ENCODE results near the gene RGL3. TPM values are rescaled to one million over a fixed set of nuclear protein-coding genes. Genes with fewer than 3 reads are reported as not detected.
"Not testable (repeated sequence)": the region's sequence is repeated elsewhere in the genome, so short reads cannot be mapped to it uniquely, and the experiment has no call there.

The RGL3 gene
- total and polyA plus RNA-seq, 4 donors, result 2.4 to 19.8 (median 7.8) TPM

DNA sequence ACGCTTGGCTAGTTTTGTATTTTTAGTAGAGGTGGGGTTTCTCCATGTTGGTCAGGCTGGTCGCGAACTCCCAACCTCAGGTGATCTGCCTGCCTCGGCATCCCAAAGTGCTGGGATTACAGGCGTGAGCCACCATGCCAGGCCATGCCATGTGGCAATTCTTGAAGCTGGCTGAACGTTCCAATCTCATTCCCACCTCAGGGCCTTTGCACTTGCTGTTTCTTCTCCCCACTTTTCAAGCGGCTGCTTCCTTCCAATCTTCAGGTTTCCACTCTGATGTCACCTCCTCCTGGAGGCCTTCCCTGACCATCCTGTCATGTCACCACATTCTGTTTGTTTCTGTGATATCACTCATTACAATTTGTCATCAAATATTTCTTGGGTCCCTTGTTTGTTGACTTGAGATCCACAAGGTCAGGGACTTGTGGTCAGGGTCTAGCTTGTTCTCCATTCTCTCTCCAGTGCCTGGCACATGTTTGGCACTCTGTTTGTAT lies 39.2 kb downstream of the RGL3 start:
- no peak for DNase-seq (ENCODE audit: low spot score)
- Histone ChIP-seq H3K27ac (ENCODE audit: low read depth in 1 of 2, low read length in 2 of 2) (no peak overlapping the region), H3K36me3 (ENCODE audit: control insufficient read depth in 4 of 4, insufficient read depth in 3 of 4, low read depth in 1 of 4, low read length in 3 of 4) (no peaks in the 10 kb centered on the region), H3K4me1 (ENCODE audit: control insufficient read depth in 4 of 4, insufficient read depth in 4 of 4, low read length in 3 of 4) (peaks cover 8 to 60% (median 33%) of the 10 kb centered on the region in 4 donors), H3K27me3 (ENCODE audit: control insufficient read depth in 4 of 4, insufficient read depth in 4 of 4, low read length in 3 of 4) (no peaks in the 10 kb centered on the region), H3K4me3 (ENCODE audit: low read depth in 1 of 3, low read length in 3 of 3) (no peak overlapping the region), H3K9ac (ENCODE audit: low read depth in 1 of 2, low read length in 2 of 2) (no peak overlapping the region), H3K9me3 (ENCODE audit: control insufficient read depth in 4 of 4, low read length in 3 of 4) (no peaks in the 10 kb centered on the region)
- TF ChIP-seq HNF4G (IDR thresholded peaks at IDR 0.05) (no peak), SP1 (IDR thresholded peaks at IDR 0.05) (no peak), EGR1 (IDR thresholded peaks at IDR 0.05; ENCODE audit: low read depth in 2 of 2) (no peak), ATF3 (IDR thresholded peaks at IDR 0.05) (no peak), RAD21 (IDR thresholded peaks at IDR 0.05) (no peak), FOXA1 (IDR thresholded peaks at IDR 0.05) (no peak), YY1 (IDR thresholded peaks at IDR 0.05) (no peak), REST (IDR thresholded peaks at IDR 0.05) (no peak), HNF4A (conservative IDR thresholded peaks at IDR 0.05) (no peak), FOXA2 (IDR thresholded peaks at IDR 0.05) (no peak), CTCF (IDR thresholded peaks at IDR 0.05; ENCODE audit: low read depth, low read length, missing input control) (no peak), JUND (IDR thresholded peaks at IDR 0.05) (no peak), NR2F2 (IDR thresholded peaks at IDR 0.05) (no peak), RXRA (IDR thresholded peaks at IDR 0.05) (no peak), TAF1 (conservative IDR thresholded peaks at IDR 0.05) (no peak), GABPA (IDR thresholded peaks at IDR 0.05 in 1 of 2, conservative IDR thresholded peaks at IDR 0.05 in 1 of 2) (no peak)
- TF ChIP-seq, protein P1, sequence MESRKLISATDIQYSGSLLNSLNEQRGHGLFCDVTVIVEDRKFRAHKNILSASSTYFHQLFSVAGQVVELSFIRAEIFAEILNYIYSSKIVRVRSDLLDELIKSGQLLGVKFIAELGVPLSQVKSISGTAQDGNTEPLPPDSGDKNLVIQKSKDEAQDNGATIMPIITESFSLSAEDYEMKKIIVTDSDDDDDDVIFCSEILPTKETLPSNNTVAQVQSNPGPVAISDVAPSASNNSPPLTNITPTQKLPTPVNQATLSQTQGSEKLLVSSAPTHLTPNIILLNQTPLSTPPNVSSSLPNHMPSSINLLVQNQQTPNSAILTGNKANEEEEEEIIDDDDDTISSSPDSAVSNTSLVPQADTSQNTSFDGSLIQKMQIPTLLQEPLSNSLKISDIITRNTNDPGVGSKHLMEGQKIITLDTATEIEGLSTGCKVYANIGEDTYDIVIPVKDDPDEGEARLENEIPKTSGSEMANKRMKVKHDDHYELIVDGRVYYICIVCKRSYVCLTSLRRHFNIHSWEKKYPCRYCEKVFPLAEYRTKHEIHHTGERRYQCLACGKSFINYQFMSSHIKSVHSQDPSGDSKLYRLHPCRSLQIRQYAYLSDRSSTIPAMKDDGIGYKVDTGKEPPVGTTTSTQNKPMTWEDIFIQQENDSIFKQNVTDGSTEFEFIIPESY (IDR thresholded peaks at IDR 0.05), result no peak
- TF ChIP-seq, protein P2, sequence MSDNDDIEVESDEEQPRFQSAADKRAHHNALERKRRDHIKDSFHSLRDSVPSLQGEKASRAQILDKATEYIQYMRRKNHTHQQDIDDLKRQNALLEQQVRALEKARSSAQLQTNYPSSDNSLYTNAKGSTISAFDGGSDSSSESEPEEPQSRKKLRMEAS (IDR thresholded peaks at IDR 0.05), result no peak
- 95% methylated on average over 7 of the region's 7 CpGs for WGBS

DNA sequence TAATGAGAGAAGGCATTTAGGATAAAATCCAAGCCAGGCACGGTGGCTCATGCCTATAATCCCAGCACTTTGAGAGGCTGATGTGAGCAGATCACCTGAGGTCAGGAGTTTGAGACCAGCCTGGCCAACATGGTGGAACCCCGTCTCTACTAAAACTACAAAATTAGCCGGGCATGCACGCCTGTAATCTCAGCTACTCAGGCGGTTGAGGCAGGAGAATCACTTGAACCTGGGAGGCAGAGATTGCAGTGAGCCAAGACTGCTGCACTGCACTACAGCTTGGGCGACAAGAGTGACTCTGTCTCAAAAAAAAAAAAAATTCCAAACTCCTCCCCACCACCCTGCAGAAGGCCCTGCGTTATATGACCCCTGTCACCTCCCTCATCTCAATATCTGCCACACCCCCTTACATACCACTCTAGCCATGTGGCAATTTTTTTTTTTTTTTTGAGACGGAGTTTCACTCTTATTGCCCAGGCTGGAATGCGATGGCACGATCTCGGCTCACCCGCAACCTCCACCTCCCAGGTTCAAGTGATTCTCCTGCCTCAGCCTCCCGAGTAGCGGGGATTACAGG lies 39.8 kb downstream of the RGL3 start:
- H3K4me3 ChIP-seq (ENCODE audit: low read depth in 1 of 3, low read length in 3 of 3); H3K9me3 ChIP-seq (ENCODE audit: control insufficient read depth in 4 of 4, low read length in 3 of 4); H3K27ac ChIP-seq (ENCODE audit: low read depth in 1 of 2, low read length in 2 of 2); H3K36me3 ChIP-seq (ENCODE audit: control insufficient read depth in 4 of 4, insufficient read depth in 3 of 4, low read depth in 1 of 4, low read length in 3 of 4); H3K27me3 ChIP-seq (ENCODE audit: control insufficient read depth in 4 of 4, insufficient read depth in 4 of 4, low read length in 3 of 4); DNase-seq (ENCODE audit: low spot score); H3K9ac ChIP-seq (ENCODE audit: low read depth in 1 of 2, low read length in 2 of 2): not testable (repeated sequence)
- 93% methylated on average over 14 of the region's 14 CpGs for WGBS
- H3K4me1 ChIP-seq (ENCODE audit: control insufficient read depth in 4 of 4, insufficient read depth in 4 of 4, low read length in 3 of 4), result peaks cover 8 to 60% (median 33%) of the 10 kb centered on the region in 4 donors

All from liver (tissue), 9 donors.